NCI-H1417 (cell line): Measurements from ENCODE around the gene DLX1.
A peak's percentile ranks its signal among the peaks of the same experiment; 100 is the strongest.
"Not testable (repeated sequence)": the region's sequence is repeated elsewhere in the genome, so short reads cannot be mapped to it uniquely, and the experiment has no call there.

Experiments
- DNase-seq, 3 experiments: peaks; one replicate each; lab custom pipeline; 2025; lab: John Stamatoyannopoulos, UW

DLX1 gene

DNA sequence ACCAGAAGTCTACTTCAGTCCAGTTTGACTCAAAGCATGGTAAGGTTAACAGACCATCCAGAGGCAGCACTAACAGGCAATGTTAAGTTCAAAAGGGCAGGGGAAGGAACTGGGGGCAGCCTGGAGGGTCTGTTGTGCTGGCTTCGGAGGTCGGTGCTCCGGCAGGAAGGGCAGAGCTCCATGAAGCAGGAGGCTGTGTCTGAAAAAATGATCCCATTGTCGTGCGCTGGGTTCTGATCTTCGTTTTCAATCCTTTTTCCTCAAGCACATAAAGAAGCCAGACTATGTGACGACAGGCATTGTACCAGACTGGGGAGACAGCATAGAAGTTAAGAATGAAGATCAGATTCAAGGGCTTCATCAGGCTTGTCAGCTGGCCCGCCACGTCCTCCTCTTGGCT lies 21.9 kb upstream of the DLX1 start:
- no peak for DNase-seq

DNA sequence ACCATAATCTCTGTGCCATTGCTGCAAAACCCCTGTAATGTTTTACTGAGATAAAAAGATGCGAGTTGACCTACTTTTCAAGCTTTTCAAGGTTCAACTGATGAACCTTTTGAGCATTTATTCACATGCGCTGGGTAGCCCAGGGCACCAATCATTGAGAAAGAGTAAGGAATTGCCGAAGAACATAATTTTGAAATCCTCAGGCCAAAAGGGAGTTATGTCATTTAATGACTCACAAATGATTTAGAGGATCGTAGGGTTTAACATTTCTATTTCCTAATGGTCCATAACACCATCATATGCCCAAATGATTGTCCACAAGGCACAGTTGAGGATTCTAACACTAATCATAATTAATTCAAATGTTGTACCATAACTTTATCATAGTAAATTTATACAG lies 20.2 kb upstream of the DLX1 start:
- DNase-seq: no peak

DNA sequence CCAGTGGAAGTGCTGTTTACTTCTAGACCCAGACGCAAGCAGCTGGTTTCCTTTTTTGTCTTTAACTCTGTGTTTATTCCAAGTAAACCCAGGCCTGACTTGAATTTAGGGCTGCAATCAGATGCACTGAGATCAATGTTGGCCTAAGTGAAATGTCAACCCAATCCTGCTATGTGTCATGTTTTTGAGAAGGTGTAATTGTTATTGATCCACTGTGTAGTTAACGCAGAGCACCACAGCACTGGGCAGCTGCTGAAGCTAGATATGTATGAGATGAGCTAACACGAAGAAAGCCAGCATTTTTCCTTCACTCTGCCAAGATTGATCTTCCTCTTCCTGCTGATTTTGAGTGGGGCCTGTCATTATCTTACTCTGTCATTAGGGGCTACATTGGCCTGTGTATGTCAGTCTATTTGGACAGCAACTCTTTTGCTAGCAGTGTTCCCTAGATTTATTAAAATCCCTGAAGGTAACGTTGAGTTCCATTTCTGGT lies 18.9 kb upstream of the DLX1 start:
- DNase-seq: no peak

DNA sequence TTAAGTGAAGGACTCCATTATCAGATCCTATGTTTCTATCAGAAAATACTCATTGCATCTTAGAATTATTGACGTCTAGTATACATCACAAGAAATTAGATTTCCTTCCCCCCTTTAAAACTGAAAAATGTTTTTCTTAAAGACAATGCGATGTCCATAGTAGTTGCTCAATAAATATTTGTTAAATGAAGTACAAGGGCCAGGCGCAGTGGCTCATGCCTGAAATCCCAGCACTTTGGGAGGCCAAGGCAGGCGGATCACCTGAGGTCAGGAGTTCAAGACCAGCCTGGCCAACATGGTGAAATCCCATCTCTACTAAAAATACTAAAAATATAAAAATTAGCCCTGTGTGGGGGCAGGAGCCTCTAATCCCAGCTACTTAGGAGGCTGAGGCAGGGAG lies 17.4 kb upstream of the DLX1 start:
- not testable (repeated sequence) for DNase-seq

DNA sequence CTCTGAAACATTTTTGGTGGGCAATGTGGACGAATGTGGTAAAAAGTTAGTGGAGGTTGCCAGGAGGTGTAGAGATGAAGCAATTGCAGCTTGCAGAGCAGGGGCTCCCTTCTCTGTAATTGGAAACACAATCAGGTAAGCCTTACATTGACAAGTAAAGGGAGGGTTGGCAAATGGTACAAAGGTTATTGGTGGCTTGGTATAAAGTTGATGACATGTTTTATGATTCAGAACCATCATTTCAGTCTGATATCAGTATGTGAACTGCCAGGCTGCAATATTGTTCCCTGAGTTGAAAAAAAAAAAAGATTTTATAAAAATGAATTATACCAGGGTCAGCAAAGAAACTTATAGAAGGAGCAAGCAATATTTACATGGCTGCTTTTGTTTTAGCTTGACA lies 14.4 kb upstream of the DLX1 start:
- no peak for DNase-seq

DNA sequence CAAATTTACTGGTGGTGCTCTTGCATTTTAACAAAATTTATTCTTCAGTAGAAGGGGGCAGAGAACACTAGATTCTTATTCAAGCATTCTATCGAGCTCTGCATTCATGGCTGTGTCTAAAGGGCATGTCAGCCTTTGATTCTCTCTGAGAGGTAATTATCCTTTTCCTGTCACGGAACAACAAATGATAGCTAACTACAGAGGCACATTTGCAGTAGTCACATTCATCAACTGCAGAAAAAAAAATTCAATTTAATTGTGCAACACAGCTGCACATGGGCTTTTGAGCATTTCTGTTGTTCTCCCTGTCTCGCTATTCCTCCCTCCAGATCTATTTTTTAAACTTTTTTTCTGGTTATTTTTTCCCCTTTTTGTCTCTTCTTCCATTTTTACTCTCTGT lies 13.0 kb upstream of the DLX1 start:
- peak in 1 of 3 experiments; percentile 80 for DNase-seq

DNA sequence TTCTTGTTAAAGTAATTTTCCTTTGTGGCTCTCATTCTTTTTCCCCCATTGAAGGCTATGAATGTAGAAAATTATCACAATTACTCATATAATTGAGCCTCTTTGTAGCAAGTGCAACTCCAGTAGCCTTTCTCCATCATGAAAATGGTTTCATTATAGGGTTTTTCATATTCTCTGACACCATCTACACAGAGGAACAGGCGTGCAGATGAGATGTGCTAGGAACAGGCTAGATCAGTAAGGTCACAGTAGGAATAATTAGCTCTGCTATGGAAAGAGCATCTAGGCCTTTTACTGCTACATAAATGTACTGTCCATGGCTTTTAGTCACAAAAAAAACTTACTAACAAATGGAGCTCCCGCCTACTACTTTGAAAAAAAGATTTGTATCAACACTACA lies 12.6 kb upstream of the DLX1 start:
- no peak for DNase-seq

DNA sequence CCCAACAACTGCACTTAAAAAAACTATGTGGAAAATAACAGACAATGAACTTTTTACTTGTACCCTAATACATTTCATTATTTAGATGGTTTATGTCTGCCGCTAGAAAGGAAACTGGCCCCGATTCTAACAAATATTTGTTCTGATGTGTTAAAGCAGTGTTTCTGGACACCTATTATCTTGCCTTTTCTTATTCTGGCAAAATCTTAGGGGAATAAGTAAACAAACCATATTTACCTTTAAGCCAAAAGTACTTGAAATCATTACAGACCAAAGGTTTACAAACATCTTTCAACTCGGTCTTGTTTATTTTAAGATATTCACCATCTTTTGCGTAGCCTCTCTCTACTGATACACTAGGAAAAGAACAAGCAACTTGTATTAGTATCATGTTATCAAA lies 11.8 kb upstream of the DLX1 start:
- no peak for DNase-seq

DNA sequence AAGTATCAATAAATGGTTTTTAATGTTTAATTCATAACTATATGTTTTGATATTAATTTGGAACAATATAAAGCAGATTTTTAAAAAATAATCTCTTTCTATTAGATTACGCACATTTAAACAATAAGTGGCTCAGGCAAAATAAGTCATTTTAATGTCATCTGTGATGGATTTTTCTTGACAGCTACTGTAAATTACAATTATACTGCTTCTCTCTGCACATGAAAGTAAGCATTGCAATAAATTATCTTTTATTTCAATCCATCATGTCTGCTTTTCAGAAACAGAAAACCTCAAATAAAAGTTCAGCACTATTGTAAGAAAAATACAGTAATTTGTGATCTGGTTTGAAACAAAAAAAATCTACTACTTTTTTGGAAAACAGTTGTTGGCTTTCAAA lies 11.1 kb upstream of the DLX1 start:
- DNase-seq: no peak

DNA sequence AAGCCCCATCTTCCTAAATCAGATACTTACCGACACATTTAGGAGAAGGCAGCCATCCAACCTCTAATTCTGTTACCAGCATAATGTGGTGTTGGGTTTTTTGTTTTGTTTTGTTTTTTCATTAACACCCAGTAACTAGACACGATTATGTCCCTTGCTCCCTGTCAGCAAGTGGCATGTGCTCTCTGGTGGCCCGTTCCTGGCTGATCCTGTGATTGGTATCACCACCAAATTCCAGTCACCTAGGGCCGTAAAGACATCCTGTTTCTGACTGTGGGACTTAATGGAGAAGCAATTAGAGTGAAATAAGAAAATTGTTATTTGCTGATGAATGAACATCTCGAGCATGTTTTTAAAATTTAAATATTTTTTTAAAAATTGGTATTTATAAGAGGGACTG lies 5.9 kb upstream of the DLX1 start:
- DNase-seq: no peak

DNA sequence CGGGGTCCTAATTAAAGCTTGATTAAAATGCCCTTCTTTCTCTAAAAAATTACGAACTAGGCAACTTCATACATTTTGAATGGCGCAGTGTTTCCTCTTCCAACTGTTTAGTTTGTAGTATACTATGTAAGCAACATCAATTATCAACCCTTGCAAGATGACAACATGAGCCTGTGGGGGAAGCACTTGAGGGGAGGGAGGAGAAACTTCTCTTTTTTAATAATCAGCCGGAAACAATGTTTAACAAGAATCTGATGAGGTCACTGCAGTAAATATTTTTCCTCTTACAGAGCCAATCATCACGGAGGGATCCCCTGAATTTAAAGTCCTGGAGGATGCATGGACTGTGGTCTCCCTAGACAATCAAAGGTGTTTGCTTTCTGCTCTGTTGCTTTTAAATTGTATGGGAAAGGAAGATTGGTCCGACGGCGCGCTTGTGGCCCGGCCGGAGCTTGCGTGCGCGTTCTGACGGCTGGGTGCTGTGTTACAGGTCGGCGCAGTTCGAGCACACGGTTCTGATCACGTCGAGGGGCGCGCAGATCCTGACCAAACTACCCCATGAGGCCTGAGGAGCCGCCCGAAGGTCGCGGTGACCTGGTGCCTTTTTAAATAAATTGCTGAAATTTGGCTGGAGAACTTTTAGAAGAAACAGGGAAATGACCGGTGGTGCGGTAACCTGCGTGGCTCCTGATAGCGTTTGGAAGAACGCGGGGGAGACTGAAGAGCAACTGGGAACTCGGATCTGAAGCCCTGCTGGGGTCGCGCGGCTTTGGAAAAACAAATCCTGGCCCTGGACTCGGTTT lies 5.3 kb upstream of the DLX1 start:
- DNase-seq: no peak

DNA sequence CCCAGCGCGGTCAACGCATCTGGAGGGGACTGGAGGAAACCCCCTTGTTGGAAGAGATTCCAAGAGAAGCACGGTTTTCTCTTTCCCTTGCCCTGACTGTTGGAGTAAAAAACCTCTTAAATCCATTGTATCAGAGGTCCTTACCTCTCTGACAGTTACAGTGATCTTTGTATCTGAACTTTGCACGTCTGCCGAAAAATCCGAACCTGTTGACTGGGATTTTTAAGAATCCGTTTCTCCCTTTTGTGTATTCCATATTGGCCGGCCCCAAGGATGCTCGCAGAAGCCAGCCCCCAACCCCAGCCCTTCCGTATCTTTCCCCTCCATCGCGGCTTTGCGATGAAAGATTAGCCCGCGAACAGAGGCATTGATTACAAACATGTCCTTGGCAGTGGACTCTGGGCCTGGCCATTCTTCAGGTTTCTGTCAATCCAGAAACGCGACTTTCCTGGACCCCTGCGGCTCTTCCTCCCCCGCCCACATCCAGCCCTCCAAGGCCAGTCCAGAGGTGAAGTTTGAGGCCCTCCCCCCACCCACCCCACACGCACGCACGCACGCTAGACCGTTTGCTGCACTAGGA lies 4.6 kb upstream of the DLX1 start:
- DNase-seq: no peak

DNA sequence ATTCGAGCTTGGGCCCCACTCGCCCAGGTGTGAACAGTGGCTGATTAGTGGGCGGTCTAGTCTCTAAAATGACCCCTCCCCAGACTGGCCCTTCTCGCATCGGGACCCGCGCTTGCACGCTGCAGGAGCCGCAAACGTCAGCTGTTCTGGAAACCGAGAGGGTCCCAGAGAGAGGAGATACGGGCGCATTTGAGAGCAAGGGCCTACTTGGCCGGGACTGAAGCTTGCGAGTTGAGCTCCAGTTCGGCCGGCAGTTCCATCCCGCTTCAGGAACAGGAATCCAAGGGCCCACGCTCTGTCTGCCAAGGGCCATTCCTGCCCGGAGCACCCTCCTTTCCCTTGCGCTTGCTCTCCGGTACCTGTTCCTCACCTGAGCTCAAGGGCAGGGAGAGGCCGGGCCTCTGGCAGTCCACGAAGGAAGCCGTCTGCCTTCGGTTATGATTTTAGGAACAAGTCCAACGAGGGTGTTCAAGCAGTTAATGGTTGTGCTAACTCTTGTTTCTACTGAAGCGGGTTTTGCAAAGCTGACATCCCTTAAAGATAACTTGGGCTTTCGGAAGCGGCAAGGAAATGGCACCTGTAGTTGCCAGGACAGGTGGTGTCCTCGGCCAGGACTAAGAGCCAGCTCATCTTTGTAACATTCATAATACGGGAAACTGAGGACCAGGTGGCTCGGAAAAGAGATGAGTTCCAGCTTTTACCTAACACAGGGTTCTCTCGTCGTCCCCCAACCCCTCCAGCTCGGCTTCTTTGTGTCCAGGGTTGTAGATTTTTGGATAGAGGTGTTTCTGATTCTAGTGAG lies 3.9 kb upstream of the DLX1 start:
- no peak for DNase-seq

DNA sequence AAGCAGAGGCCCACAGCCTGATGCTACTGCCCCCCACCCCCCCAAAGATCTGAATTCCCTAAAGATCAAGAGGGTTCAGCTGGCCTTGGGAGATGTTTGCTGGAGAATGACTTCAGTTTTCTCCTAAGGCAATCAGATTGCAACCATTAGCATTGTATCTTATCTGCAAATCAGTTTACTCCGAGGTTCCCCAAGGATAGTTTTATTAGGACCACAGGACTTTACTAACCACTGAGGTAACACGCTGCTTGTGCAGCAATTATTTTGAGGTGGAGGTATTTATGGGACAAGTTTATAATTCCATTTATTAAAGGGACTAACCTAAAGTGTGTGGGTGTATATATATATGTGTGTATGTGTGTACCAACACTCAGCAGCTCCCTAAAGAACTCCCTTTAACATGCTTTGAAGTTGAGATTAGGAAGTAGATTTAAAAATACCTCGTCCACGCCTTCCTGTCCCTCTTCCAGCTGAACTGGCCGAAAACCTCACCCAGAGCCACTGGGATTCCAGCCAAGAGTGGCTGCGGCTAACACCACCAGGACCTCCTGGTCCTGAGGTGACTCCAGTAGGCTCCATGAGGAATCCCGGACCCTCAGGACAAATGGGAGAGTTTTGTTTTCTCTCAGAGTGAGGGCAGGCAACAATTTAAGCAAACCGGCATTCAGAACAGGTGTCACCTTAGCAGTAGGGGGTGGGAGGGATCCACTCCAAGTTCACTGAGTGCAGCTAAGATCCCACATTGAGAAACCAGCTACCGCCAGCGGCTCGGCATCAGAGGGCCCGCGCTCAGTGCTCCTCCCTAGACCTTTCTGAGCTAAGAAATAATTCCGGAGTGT lies 3.0 kb upstream of the DLX1 start:
- no peak for DNase-seq

DNA sequence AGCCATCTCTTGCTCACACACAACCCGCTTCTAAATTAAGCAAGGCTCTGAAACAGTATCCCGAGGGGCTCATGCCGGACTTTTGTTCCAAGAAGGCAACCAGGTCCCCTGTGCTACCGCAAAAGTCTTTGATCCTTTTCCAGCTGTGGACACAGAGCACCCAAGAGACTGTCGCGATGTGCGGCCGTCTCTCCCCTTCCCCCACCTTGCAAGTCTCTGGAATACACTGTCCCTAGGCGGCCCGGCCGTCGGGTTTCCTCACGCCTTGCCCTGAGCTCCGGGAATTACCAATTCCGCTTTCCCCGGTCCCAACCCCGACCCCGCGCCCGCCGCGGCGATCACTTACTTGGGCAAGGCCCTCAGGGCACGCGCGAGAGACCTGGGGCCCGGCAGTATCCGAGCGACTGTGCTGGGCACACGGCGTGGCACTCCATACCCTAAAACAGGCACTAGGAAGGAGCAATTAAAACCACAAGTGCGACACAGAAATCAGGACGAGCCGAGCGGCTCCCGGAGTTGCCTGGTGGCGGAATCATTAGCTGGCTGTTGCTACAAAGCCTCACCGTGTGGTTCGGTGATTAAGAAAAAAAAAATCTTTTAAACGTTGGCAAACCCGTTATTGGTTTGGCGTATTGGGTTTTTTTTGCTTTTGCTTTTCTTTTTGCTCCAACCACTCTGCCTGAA lies 2.2 kb upstream of the DLX1 start:
- no peak for DNase-seq

DNA sequence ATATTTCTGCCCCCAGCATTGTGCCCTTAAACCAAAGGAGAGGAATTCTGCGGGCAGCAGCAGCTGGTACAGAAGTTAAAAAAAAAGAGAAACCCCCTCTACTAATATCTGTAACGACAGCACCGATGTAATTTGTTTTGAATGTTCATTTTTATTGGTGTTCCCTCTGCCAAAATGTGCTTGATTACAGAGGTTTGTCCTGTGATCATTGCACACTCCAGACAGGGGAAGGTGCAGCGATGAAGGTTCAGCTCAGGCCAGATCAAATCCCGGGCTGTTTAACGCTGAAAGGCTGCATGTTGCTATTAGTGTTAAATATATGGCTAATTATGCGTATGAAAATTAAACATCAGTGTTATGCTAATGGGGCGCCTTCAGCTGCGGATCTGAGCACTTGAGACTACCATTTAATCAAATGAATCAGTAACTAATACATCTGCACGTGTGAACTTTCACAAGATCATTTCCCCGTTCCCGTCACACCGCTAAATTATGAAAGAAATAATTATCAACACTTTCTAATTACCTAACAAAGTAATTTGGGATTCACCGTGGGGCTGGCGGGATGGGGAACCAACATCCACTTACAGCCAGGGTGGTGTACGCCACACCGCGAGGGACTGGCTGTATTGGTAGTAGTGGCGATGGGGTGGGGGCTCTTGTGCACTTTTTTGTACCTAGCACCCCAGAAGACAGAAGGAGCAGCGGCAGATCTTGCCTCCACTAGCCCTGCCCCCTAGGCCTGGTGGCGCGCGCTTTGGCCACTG lies 1.5 kb upstream of the DLX1 start:
- DNase-seq: no peak

DNA sequence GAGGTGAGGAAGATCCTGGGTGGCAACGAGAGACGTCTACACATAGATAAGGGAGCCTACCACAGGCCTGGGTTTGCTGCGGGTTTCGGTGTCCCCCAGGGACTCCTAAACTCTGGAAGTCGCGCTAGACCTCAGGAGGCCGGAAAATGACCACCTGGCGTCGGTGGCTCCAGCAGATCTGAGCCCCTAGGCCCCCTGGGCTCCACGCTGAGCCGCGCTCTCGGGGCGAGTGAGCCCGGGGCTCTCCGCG lies 987 bp upstream of the DLX1 start:
- DNase-seq: peak in 1 of 3 experiments; percentile 80

DNA sequence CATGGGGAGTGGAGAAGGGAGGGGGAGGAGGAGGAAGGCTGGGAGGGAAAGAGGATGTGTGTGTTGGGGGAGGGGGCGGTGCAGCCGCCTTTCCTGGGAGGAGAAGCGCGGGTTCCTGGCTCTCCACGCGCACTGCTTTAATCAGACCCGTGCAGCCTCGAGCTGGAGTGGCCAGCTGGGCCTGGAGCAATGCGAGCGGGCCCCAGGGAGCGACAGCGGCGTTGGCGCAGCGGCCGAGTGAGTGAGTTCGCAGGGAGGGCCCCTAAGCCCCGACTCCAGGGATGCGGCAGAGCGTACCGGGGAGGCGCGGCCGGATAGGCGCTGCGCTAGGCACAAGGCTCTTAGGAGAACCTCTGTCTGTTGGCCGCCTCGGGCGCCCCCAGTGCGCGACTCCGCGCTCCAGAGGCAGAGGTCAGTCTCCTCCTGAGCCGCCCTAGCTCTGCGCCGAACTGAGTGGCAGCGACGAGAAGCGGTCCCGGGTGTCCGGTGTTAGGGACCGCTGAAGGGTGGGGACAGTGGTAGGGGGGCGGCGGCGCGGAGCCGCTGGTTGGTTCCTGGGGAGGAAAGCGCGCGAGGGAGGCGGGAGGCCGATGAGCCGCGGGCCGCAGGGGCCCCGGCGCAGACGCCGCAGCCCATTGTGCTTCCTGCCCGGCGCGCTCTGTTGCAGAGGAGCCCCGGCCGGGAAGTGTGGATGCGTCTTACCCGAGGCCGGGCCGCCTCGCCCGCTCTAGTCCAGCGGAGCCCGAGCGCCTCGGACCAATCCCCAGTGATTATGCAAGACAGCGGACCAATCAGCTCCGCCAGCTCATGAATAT lies 455 bp upstream of the DLX1 start:
- peak in 2 of 3 experiments; percentile 83 to 90 for DNase-seq

DNA sequence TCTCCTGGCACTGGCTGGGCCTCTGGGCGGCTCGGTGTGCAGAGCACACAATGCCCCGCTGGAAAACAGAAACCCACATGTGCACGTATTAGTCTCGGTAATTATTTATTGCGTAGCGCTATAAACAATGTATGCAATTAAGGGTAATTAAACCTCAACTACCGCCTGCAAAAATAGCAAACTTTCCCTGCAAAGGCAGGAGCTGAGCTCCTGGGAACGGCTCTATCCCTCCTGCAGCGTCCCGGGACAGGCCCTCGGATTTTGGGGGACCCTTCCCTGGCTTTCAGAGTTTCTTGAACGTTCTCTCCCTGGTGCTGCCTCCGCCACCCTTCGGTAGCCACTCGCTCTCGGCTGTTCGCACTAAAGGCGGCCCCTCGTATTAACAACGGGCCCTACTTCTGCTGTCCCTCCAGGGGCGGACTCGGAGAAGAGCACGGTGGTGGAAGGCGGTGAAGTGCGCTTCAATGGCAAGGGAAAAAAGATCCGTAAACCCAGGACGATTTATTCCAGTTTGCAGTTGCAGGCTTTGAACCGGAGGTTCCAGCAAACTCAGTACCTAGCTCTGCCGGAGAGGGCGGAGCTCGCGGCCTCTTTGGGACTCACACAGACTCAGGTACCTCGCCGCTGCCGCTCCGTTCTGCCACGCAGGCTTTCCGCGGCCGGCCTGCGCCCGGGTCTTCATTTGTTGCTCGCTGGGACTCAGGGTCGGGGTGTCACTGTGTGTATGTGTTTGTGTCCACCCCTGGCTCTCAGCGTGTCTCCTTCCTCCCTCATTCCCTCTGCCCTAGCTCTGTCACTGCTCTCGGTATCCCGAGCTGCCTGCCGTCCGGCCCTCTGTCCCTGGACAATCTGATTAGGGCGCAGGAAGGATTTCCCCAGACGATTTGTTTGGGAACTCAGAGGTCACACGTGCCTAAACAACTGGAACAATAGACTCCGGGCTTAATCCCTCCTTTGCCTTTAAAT lies 1.2 kb downstream of the DLX1 start:
- DNase-seq: peak in 1 of 3 experiments; percentile 25
